ENCODE measurements around the gene JAGN1. TPM values are rescaled to one million over a fixed set of nuclear protein-coding genes. Genes with fewer than 3 reads are reported as not detected.
A peak's percentile ranks its signal among the peaks of the same experiment; 100 is the strongest.

The JAGN1 gene
- total RNA-seq (2014; rRNA removed; shearing (Covaris generic)) (20.4 and 21.0 TPM in 2 replicates), total RNA-seq (2022) (29.5 and 32.1 TPM in 2 replicates), Bru-seq, nascent RNA (percentile 92 among the genes with signal in this experiment), BruChase-seq, experiment 1, labeled RNA remaining after a 6-hour chase (percentile 77 among the genes with signal in this experiment), BruChase-seq, experiment 2, labeled RNA remaining after a 2-hour chase (percentile 88 among the genes with signal in this experiment)
- long read RNA-seq, transcript JAGN1-201 (2 exons, 1,675 nt) = major isoform, 40 of 48 reads
- long read RNA-seq, partial matches to known transcripts = 1 of 48 reads
- long read RNA-seq, other reads (novel, unspliced or antisense) = 7 of 48 reads

DNA sequence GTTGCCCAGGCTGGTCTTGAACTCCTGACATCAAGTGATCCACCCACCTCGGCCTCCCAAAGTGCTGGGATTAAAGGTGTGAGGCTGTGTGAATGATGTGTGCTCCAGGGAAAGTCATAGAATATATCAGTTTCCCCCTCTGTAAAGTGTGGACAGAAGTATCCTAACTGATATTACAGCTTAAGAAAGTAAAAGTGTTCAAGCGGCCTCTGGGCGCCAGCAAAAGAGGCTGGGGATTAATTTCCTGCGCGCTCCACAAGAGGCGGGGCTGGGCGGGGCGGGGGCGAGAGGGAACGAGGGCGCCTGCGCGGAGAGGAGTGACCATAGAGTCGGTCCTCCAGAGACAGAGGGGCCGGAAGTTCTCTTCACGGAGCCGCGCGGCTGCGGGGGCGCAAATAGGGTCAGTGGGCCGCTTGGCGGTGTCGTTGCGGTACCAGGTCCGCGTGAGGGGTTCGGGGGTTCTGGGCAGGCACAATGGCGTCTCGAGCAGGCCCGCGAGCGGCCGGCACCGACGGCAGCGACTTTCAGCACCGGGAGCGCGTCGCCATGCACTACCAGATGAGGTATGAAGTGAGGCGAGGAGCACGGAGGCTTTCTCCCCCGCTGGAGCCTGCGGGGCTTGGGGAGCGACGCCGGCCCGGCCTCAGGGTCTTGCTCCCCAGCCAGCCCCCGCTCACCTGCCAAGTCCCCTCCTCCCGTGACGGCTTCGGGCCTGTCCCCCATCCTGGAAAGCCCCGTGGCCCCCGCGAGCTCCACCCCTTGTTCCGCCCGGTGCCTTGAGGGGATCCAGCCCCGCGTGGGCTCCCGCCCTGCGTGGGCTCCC, at the start of gene JAGN1:
JAGN1 (plus strand) TSS at position 362 of the 823 bp plus-strand sequence; CDS start at position 475, 113 bp downstream.
- H3K4me1 ChIP-seq (ENCODE audit: insufficient read depth, low read length, poor library complexity, severe bottlenecking) = peaks cover 11% of the 10 kb centered on the region
- TF ChIP-seq, protein P1, sequence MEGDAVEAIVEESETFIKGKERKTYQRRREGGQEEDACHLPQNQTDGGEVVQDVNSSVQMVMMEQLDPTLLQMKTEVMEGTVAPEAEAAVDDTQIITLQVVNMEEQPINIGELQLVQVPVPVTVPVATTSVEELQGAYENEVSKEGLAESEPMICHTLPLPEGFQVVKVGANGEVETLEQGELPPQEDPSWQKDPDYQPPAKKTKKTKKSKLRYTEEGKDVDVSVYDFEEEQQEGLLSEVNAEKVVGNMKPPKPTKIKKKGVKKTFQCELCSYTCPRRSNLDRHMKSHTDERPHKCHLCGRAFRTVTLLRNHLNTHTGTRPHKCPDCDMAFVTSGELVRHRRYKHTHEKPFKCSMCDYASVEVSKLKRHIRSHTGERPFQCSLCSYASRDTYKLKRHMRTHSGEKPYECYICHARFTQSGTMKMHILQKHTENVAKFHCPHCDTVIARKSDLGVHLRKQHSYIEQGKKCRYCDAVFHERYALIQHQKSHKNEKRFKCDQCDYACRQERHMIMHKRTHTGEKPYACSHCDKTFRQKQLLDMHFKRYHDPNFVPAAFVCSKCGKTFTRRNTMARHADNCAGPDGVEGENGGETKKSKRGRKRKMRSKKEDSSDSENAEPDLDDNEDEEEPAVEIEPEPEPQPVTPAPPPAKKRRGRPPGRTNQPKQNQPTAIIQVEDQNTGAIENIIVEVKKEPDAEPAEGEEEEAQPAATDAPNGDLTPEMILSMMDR (conservative IDR thresholded peaks at IDR 0.05; ENCODE audit: low read length) = peak; percentile 23; the same call in 1 of the 2 replicates
- TF ChIP-seq EZH2phosphoT487 (IDR thresholded peaks at IDR 0.05; ENCODE audit: borderline replicate concordance, low read depth, low read length) = no peak
- POLR2A ChIA-PET = interaction anchor here (0.6 to 3.2 kb wide), 10 partner anchors 11 to 432 kb away, joined by 3 to 17 read pairs (median 3); partner anchors contain the start of genes ARPC4, CIDEC and SEC13
- H3K36me3 ChIP-seq (ENCODE audit: insufficient read depth, low read length) = peaks cover 32% of the 10 kb centered on the region
- peak within 1 kb of the TSS; percentile 67 for H3K4me2 ChIP-seq (ENCODE audit: low read length)
- H3K27ac ChIP-seq (ENCODE audit: low read depth, low read length, poor library complexity, severe bottlenecking) = peak within 1 kb of the TSS; percentile 60
- H4K20me1 ChIP-seq (ENCODE audit: insufficient read depth, low read length) = no peaks in the 10 kb centered on the region
- intact Hi-C loops (cut with micrococcal nuclease; ENCODE audit: unreplicated experiment) = loop anchor here (2.0 kb wide), 1 partner anchor 40 kb away; no protein-coding TSS in a partner anchor
- H3K79me2 ChIP-seq (ENCODE audit: insufficient read depth, low read depth, low read length) = peaks cover 37% of the 10 kb centered on the region
- no peaks in the 10 kb centered on the region for H3K9me3 ChIP-seq (ENCODE audit: low read length)
- H3K4me3 ChIP-seq (ENCODE audit: low read depth, low read length, poor library complexity, severe bottlenecking) = peak within 1 kb of the TSS; percentile 95
- H3K9me2 ChIP-seq (ENCODE audit: insufficient read depth, low read length) = no peaks in the 10 kb centered on the region
- H2AFZ ChIP-seq (ENCODE audit: low read length) = peak within 1 kb of the TSS; percentile 92
- CTCF ChIA-PET (ENCODE audit: unreplicated experiment) = no interaction called here
- no TSS peak for BruUV-seq (replicated peaks)
- peak; percentile 92 for DNase-seq (ENCODE audit: low spot score)

DNA sequence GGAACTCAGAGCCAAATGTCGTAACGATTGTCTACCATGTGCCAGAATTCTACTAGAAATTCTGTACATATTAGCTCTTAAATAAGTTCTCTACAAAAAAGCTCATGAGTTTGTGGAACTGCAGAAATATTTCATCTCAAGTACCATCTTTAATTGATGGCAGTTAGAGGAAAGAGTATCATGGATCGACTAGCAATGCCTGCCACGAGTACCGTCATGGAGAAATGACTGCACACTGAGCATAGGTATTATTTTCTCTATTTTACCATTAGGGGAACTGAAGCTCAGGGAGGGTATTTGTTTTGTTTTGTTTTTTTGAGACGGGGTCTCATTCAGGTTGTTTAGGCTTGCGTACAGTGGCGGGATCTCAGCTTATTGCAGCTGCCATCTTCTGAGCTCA, 49.4 kb upstream of the JAGN1 start:
- Histone ChIP-seq H3K79me2 (ENCODE audit: insufficient read depth, low read depth, low read length) (no peaks in the 10 kb centered on the region; the same call in 1 of the 2 replicates), H3K36me3 (ENCODE audit: insufficient read depth, low read length) (peaks cover 53% of the 10 kb centered on the region), H4K20me1 (ENCODE audit: insufficient read depth, low read length) (no peaks in the 10 kb centered on the region), H3K9me2 (ENCODE audit: insufficient read depth, low read length) (no peaks in the 10 kb centered on the region), H3K9me3 (ENCODE audit: low read length) (no peaks in the 10 kb centered on the region), H2AFZ (ENCODE audit: low read length) (no peak overlapping the region), H3K27ac (ENCODE audit: low read depth, low read length, poor library complexity, severe bottlenecking) (no peak overlapping the region), H3K4me2 (ENCODE audit: low read length) (no peak overlapping the region), H3K4me1 (ENCODE audit: insufficient read depth, low read length, poor library complexity, severe bottlenecking) (peaks cover 16% of the 10 kb centered on the region), H3K4me3 (ENCODE audit: low read depth, low read length, poor library complexity, severe bottlenecking) (no peak overlapping the region)
- BruUV-seq (replicated peaks) = no TSS peak
- TF ChIP-seq, protein P1 (conservative IDR thresholded peaks at IDR 0.05; ENCODE audit: low read length) = no peak
- no peak for TF ChIP-seq EZH2phosphoT487 (IDR thresholded peaks at IDR 0.05; ENCODE audit: borderline replicate concordance, low read depth, low read length)
- ChIA-PET CTCF (ENCODE audit: unreplicated experiment) (interaction anchor here (0.6 to 0.8 kb wide), 2 partner anchors 8 to 480 kb away, joined by 3 read pairs; no protein-coding TSS in a partner anchor), POLR2A (interaction anchor here (0.7 to 1.2 kb wide), 3 partner anchors 8 to 35 kb away, joined by 3 to 5 read pairs (median 3); no protein-coding TSS in a partner anchor)
- DNase-seq (ENCODE audit: low spot score) = no peak
- intact Hi-C loops (cut with micrococcal nuclease; ENCODE audit: unreplicated experiment) = loop anchor here (5.0 kb wide), 2 partner anchors 91 to 481 kb away; partner anchors contain the start of genes CRELD1 and SEC13

Measured in OCI-LY7 (cell line).